OCI-LY1 (cell line): ENCODE measurements around the gene RIPK3.

ENCODE experiments used
- CTCF ChIP-seq: fragments of 200-600 bp; sonication (generic), shearing (Covaris generic); IDR thresholded peaks from 2 replicates; pipeline ENCODE4 v1.5.1; 2017; ENCODE audit warnings: mild to moderate bottlenecking, antibody characterized with exemption, low read length, moderate library complexity, mixed read lengths
- EZH2 ChIP-seq: fragments of 200-600 bp; sonication (generic), shearing (Covaris generic); IDR thresholded peaks from 2 replicates; pipeline ENCODE4 v1.8.0; 2017; ENCODE audit warnings: borderline replicate concordance, mixed run types, mild to moderate bottlenecking, antibody characterized with exemption, low read length, moderate library complexity, mixed read lengths

- no peak for TF ChIP-seq CTCF
- no peak for TF ChIP-seq EZH2
These were observed 16.4 kb downstream of the RIPK3 start for GRCh38 chr14:24323341-24323740.
